MCF 10A (cell line): Measurements from ENCODE around the gene ZDHHC17. TPM values are rescaled to one million over a fixed set of nuclear protein-coding genes. Genes with fewer than 3 reads are reported as not detected.

Source experiments
- BruUV-seq: library from RNA; stranded (reverse); fragments of 400-500 nt; replicated peaks from 2 replicates; lab custom pipeline; 2021; lab: Mats Ljungman, UMichigan
- CTCF ChIA-PET: fragments of 300-600 bp; sonication (Branson Sonifier 250); formaldehyde crosslinking; extraction: SDS; loops from one replicate; lab custom pipeline; 2021; ENCODE audit warnings: antibody characterized with exemption, inconsistent platforms; lab: Yijun Ruan, JAX
- POLR2A ChIA-PET: fragments of 300-600, 350-650 bp; sonication (Branson Sonifier 250); formaldehyde crosslinking; extraction: SDS; loops from one replicate; lab custom pipeline; 2020; ENCODE audit warnings: antibody characterized with exemption, inconsistent platforms; lab: Yijun Ruan, JAX
- DNase-seq: peaks from one replicate; pipeline ENCODE4 v3.0.0-alpha.2; 2018; ENCODE audit not compliant: unreplicated experiment
- H3K27ac Mint-ChIP-seq: one replicate; pipeline ENCODE4 v1.8.0; 2022; ENCODE audit warnings: mild to moderate bottlenecking, low read depth, mixed read lengths; ENCODE audit not compliant: unreplicated experiment
- H3K27me3 Mint-ChIP-seq: one replicate; pipeline ENCODE4 v1.8.0; 2022; ENCODE audit warnings: mixed read lengths; ENCODE audit not compliant: insufficient read depth, unreplicated experiment
- H3K36me3 Mint-ChIP-seq: one replicate; pipeline ENCODE4 v1.8.0; 2022; ENCODE audit warnings: mild to moderate bottlenecking, moderate library complexity, mixed read lengths; ENCODE audit not compliant: insufficient read depth, unreplicated experiment
- H3K4me1 Mint-ChIP-seq: one replicate; pipeline ENCODE4 v1.8.0; 2022; ENCODE audit warnings: mixed read lengths; ENCODE audit not compliant: insufficient read depth, unreplicated experiment
- H3K4me3 Mint-ChIP-seq: one replicate; pipeline ENCODE4 v1.8.0; 2022; ENCODE audit warnings: mild to moderate bottlenecking, moderate library complexity, mixed read lengths; ENCODE audit not compliant: unreplicated experiment
- H3K9me3 Mint-ChIP-seq: one replicate; pipeline ENCODE4 v1.8.0; 2022; ENCODE audit warnings: mixed read lengths; ENCODE audit not compliant: unreplicated experiment
- CTCF ChIP-seq: fragments of 200-600 bp; IDR thresholded peaks from one replicate; pipeline ENCODE4 v1.8.0; 2022; ENCODE audit warnings: antibody characterized with exemption, mild to moderate bottlenecking; ENCODE audit not compliant: unreplicated experiment
- intact Hi-C: fragments of 100-400 bp; cut with micrococcal nuclease; formaldehyde crosslinking; loops from 2 replicates; pipeline ENCODE4 v1.14.1; 2022
- total RNA-seq: library from RNA; stranded (reverse); gene quantifications from 2 replicates; pipeline ENCODE4 v1.2.3, GENCODE V29; 2022

ZDHHC17 gene
- total RNA-seq, 1 experiment from 2014 or later, result 26.9 TPM

GRCh38 chr12:76789335-76790050 lies 25.6 kb downstream of the ZDHHC17 start:
- Mint-ChIP-seq H3K27ac (no peak overlapping the region), H3K9me3 (peaks cover 7% of the 10 kb centered on the region), H3K4me3 (no peak overlapping the region), H3K36me3 (no peaks in the 10 kb centered on the region), H3K27me3 (no peaks in the 10 kb centered on the region), H3K4me1 (peaks cover 9% of the 10 kb centered on the region)
- intact Hi-C loops, result no loop called here
- BruUV-seq, result no TSS peak
- CTCF ChIA-PET, result interaction anchor here (0.5 to 5.4 kb wide), 19 partner anchors 10 to 636 kb away, joined by 3 to 72 read pairs (median 4); no protein-coding TSS in a partner anchor
- POLR2A ChIA-PET, result interaction anchor here (1.6 to 4.3 kb wide), 2 partner anchors 167 to 201 kb away, joined by 4 to 21 read pairs; no protein-coding TSS in a partner anchor
- no peak for TF ChIP-seq CTCF
- no peak for DNase-seq

GRCh38 chr12:76790564-76791552 lies 26.9 kb downstream of the ZDHHC17 start:
- DNase-seq, result peak; percentile 24
- Mint-ChIP-seq H3K27ac (peak overlapping the region; percentile 39), H3K36me3 (no peaks in the 10 kb centered on the region), H3K4me3 (no peak overlapping the region), H3K27me3 (no peaks in the 10 kb centered on the region), H3K9me3 (peaks cover 7% of the 10 kb centered on the region), H3K4me1 (no peaks in the 10 kb centered on the region)
- intact Hi-C loops, result loop anchor here (1.0 kb wide), 1 partner anchor 170 kb away; no protein-coding TSS in a partner anchor
- BruUV-seq, result no TSS peak
- POLR2A ChIA-PET, result interaction anchor here (0.7 to 4.3 kb wide), 6 partner anchors 9 to 202 kb away, joined by 3 to 21 read pairs (median 4); partner anchors contain the start of gene ZDHHC17
- CTCF ChIA-PET, result interaction anchor here (0.5 to 5.4 kb wide), 41 partner anchors 8 to 678 kb away, joined by 3 to 72 read pairs (median 4); no protein-coding TSS in a partner anchor
- TF ChIP-seq CTCF, result peak; percentile 48

GRCh38 chr12:76792828-76793227 lies 28.9 kb downstream of the ZDHHC17 start:
- Mint-ChIP-seq H3K9me3 (peaks cover under 1% of the 10 kb centered on the region), H3K27me3 (no peaks in the 10 kb centered on the region), H3K4me3 (no peak overlapping the region), H3K4me1 (peaks cover 6% of the 10 kb centered on the region), H3K27ac (no peak overlapping the region), H3K36me3 (peaks cover 7% of the 10 kb centered on the region)
- no TSS peak for BruUV-seq
- ChIA-PET POLR2A (interaction anchor here (0.6 to 4.3 kb wide), 3 partner anchors 27 to 204 kb away, joined by 3 to 21 read pairs (median 3); no protein-coding TSS in a partner anchor), CTCF (interaction anchor here (0.6 to 5.4 kb wide), 12 partner anchors 10 to 217 kb away, joined by 3 to 72 read pairs (median 12); no protein-coding TSS in a partner anchor)
- TF ChIP-seq CTCF, result no peak
- intact Hi-C loops, result no loop called here
- DNase-seq, result no peak
